GM18505 (cell line): ENCODE measurements around the gene CYB5D1.
"Not testable (repeated sequence)": the region's sequence is repeated elsewhere in the genome, so short reads cannot be mapped to it uniquely, and the experiment has no call there.

Experiments
- ATAC-seq: cut with Tn5 transposase; IDR thresholded peaks from one replicate; pipeline ENCODE4 v1.9.1; 2021; ENCODE audit not compliant: unreplicated experiment
- POLR2A ChIP-seq: IDR thresholded peaks from 4 replicates; pipeline ENCODE4 v1.6.1; 2011; ENCODE audit warnings: borderline replicate concordance; ENCODE audit not compliant: insufficient read depth, insufficient read length; ENCODE audit errors: extremely low read depth

Gene CYB5D1

DNA sequence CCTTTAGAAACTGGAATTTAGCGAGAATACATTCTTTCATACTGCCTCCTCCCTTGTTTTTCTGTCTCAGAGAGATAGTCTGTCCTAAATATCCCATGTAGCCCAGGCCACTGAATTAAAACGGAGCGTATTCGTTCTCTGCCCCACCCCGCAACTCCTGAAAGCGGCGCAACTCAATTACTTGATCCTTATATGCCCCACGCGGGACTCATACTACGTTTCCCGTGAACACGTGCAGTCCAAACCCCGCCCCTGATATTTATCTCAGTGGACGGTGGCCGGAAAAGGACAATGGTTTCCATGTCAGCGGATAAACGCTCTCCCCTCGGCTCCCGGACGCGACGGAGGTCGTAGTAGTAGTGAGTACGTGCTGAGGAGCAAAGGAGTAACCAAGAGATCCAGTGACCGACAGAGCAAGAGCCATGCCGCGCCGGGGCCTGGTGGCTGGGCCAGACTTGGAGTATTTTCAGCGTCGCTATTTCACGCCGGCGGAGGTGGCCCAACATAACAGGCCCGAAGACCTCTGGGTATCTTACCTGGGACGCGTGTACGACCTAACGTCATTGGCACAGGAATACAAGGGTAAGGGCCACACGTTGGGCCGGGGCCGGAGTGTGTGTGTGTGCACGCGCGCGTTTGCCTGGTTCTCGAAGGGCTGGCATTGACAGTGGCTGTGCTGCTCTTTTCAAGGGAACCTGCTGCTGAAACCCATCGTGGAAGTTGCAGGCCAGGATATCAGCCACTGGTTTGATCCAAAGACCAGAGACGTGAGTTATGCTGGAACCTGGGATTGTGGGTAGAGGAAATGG is at the start of gene CYB5D1:
CYB5D1 (plus strand) TSS at position 291 of the 809 bp plus-strand sequence; CDS start at position 423, 132 bp downstream.
- TF ChIP-seq POLR2A, result no peak
- ATAC-seq, result peak; percentile 27

DNA sequence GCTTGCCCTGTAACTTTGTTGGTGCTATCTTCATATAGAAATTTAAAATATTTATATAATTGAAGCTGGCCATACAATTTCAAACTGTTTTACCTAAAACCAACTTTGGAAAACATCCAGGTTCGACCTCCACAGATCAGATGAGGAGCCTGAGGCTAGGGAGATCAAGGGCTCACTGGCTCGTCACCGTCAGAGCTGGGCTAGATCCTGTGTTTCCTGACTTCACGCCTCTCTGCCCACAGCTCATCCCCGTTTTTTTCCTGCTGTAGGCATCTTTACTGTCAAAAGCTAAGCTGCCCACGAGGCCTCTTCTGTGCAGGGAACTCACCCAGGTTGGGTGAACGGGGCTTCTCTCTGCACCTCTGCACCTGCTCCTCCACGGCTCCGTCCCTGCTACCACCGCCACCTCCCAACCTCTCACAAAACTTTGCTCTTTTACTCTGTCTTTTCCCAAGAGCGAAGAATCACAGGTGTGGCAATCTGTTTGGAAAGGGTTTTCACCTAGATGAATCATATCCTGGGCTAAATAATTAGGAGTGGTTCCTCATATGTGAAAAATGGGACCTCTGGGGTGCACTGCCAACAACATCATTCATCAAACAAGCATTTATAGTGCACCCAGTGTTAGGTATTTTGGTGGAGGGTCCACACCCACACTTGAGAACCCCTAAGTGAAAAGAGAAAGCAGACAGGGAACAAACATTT is 48.6 kb upstream of the CYB5D1 start:
- no peak for TF ChIP-seq POLR2A
- ATAC-seq, result no peak

DNA sequence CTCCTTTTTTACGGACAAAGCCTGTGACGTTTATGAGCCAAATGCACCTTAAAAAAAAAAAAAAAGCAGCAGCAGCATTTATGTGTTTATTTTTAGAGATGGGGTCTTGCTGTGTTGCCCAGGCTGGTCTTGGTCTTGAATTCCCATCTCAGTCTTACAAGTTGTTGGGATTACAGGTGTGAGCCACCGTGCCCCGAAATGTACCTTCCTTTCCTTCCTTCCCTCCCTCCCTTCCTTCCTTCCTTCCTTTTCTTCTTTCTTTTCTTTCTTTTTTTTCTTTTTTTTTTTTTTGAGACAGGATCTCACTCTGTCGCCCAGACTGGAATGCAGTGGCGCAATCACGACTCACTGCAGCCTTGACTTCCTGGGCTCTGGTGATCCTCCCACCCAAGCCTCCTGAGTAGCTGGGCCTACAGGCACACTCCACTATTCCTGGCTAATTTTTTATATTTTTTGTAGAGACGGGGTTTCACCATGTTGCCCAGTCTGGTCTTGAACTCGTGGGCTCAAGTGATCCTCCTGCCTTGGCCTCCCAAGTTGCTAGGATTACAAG is 47.9 kb upstream of the CYB5D1 start:
- ATAC-seq, result not testable (repeated sequence)

GRCh38 chr17:7811251-7811650 is 46.6 kb upstream of the CYB5D1 start:
- no peak for ATAC-seq
- TF ChIP-seq POLR2A, result no peak

- no peak for ATAC-seq
- no peak for TF ChIP-seq POLR2A
These were observed 42.8 kb upstream of the CYB5D1 start for GRCh38 chr17:7814969-7815368.

GRCh38 chr17:7816926-7817642 is 40.7 kb upstream of the CYB5D1 start:
- TF ChIP-seq POLR2A, result no peak
- no peak for ATAC-seq

GRCh38 chr17:7817643-7817964 is 40.2 kb upstream of the CYB5D1 start:
- TF ChIP-seq POLR2A, result no peak
- no peak for ATAC-seq

DNA sequence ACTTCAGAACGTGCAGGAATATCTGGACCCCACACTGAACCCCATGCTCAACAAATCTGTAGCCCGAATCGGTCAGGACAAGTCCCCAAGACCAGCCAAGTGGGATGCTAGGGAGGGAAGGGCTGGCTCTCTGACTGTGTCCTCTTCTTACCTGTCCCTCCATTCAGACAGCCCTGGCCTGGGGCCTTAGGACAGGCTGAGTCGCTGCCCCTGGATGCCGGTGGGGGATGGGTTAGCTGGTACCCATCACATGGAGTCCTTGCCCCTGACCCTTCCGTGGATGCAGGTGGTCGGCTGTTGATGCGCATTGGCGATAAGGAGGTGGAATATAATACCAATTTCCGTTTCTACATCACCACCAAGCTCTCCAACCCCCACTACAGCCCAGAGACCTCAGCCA is 39.8 kb upstream of the CYB5D1 start:
- no peak for ATAC-seq

GRCh38 chr17:7818746-7819645 is 38.8 kb upstream of the CYB5D1 start:
- TF ChIP-seq POLR2A, result no peak
- ATAC-seq, result no peak

More for the DNA sequence above, 39.8 kb upstream of the CYB5D1 start:
- no peak for TF ChIP-seq POLR2A

- no peak for TF ChIP-seq POLR2A
- no peak for ATAC-seq
These were observed 37.6 kb upstream of the CYB5D1 start for GRCh38 chr17:7820231-7820630.

- no peak for TF ChIP-seq POLR2A
- no peak for ATAC-seq
These were observed 35.7 kb upstream of the CYB5D1 start for GRCh38 chr17:7822126-7822525.

DNA sequence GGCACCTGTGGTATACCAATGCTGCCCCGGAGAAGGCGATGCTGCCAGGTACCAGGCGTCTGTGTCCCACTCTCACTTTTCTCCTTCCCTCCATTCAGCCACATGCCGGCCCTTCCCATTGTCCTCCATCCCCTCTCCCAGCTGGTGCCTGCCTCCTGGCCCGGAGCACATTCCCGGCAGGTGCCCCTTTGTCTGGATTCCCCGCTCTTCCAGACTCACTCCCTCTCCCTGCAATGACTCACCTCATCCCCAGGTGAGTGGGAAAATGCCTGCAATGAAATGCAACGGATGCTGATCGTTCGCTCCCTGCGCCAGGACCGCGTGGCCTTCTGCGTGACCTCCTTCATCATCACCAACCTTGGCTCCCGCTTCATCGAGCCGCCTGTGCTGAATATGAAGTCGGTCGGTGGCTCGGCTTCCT is 34.2 kb upstream of the CYB5D1 start:
- TF ChIP-seq POLR2A, result no peak
- ATAC-seq, result no peak

DNA sequence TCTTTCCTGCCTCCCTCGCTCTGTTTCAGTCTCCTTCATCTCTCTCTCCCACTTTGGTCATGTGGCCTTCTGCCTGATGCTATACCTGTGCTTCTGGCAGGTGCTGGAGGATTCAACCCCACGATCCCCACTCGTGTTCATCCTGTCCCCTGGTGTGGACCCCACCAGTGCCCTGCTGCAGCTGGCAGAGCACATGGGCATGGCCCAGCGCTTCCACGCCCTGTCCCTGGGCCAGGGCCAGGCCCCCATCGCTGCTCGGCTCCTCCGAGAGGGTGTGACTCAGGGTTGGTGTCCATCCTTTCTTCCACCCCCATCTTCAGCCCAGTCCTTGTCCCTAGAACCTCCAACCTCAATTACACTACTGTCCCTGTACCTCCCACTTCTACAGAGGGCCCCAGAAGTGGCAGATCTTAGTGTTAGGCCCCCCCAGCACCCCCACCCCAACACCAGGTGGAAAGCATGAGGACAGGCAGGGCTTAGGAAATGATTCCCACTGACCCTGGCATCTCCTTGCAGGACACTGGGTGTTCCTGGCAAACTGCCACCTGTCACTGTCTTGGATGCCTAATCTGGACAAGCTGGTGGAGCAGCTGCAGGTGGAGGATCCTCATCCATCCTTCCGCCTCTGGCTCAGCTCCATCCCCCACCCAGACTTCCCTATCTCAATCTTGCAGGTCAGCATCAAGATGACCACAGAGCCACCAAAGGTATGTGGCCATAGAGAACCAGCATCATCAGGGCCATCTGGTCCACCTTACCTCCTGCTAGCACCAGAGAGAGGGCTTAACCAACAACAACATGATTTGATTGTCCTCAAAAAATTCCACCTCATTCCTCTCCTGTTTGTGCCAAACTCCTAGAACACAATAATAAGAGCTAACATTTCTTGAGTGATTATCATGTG is 33.5 kb upstream of the CYB5D1 start:
- no peak for ATAC-seq
- TF ChIP-seq POLR2A, result no peak
